ENCODE data around the gene ARF6. TPM values are rescaled to one million over a fixed set of nuclear protein-coding genes. Genes with fewer than 3 reads are reported as not detected.

Gene ARF6
- total RNA-seq, 1 donor from 2014 or later, result 55.3 TPM

DNA sequence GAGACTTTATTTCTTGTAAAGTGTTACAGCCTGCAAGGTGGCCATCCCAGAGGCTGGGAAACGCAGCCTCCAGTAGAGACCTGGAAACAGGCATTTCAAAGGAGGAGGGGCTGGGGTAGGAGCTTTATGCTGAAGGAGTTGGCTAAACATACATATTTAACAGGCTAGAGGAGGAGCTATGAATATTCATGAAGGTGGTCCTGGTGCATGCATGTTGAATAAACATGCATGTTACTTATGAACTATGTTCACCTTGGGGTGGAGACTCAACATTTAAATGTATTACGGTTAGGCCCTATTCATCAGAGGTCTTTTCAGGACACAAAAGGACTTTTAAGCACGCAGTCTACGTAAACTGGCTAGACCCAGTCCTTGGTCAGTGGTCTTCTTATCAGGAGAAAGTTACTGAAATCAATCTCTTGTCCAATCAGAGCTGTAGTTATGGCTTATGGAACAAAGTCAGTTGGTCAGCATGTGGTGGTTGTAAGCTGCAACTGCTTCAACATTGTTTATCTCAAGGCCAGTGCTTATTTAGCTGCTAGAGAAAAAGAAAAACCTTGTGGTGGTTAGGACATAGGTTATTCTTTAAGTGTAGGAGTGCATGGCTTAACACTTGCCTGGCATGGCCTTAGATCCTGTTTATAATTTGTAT, 11.4 kb upstream of the ARF6 start:
- Mint-ChIP-seq H3K9me3 (ENCODE audit: unreplicated experiment) (no peaks in the 10 kb centered on the region), H3K27me3 (ENCODE audit: unreplicated experiment) (peaks cover 4% of the 10 kb centered on the region), H3K4me1 (ENCODE audit: unreplicated experiment) (peaks cover 9% of the 10 kb centered on the region), H3K27ac (ENCODE audit: unreplicated experiment) (no peak overlapping the region), H3K4me3 (ENCODE audit: unreplicated experiment) (no peak overlapping the region), H3K36me3 (ENCODE audit: low read depth, unreplicated experiment) (peaks cover 4% of the 10 kb centered on the region)
- no peak for DNase-seq (ENCODE audit: low spot score)
- TF ChIP-seq, protein P1, sequence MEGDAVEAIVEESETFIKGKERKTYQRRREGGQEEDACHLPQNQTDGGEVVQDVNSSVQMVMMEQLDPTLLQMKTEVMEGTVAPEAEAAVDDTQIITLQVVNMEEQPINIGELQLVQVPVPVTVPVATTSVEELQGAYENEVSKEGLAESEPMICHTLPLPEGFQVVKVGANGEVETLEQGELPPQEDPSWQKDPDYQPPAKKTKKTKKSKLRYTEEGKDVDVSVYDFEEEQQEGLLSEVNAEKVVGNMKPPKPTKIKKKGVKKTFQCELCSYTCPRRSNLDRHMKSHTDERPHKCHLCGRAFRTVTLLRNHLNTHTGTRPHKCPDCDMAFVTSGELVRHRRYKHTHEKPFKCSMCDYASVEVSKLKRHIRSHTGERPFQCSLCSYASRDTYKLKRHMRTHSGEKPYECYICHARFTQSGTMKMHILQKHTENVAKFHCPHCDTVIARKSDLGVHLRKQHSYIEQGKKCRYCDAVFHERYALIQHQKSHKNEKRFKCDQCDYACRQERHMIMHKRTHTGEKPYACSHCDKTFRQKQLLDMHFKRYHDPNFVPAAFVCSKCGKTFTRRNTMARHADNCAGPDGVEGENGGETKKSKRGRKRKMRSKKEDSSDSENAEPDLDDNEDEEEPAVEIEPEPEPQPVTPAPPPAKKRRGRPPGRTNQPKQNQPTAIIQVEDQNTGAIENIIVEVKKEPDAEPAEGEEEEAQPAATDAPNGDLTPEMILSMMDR (IDR thresholded peaks at IDR 0.05; ENCODE audit: unreplicated experiment), result no peak

DNA sequence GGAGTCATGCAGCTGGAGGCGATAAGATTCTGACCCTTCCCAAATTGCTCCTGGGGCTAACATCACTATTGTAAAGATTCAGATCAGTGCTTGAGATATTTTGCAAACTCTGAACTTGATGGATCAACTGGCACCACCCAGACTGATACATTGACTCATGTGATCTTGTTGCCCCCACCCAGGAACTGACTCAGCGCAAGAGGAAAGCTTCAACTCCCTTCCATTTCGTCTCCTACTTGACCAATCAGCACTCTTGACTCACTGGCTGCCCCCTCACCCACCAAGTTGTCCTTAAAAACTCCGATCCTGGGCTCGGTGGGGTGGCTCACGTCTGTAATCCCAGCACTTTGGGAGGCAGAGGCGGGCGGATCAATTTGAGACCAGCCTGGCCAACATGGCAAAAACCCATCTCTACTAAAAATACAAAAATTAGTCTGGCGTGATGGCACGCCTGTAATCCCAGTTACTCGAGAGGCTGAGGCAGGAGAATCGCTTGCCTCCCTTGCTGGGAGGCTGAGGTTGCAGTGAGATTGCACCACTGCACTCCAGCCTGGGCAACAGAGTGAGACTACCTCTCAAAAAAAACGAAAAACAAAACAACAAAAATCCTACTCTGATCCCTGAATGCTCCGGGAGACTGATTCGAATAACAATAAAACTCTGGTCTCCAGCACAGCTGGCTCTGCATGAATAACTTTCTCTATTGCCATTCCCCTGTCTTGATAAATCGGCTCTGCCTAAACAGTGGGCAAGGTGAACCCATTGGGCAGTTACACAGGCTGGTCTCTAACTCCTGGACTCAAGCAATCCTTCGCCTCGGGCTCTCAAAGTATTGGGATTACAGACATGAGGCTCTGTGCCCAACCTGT, 9.8 kb upstream of the ARF6 start:
- TF ChIP-seq, protein P1 (IDR thresholded peaks at IDR 0.05; ENCODE audit: unreplicated experiment), result no peak

DNA sequence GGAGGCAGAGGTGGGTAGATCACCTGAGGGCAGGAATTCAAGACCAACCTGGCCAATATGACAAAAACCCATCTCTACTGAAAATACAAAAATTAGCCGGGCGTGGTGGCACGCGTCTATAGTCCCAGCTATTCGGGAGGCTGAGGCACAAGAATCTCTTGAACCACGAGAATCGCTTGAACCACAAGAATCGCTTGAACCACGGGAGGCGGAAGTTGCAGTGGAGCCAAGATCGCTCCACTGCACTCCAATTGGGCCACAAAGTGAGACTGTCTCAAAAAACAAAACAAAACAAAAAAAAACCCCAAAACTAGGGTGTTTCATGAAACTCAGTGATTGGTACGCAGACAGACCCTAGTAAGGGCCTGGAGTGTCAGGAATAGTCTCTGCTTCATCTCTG, 6.4 kb upstream of the ARF6 start:
- H3K36me3 Mint-ChIP-seq (ENCODE audit: low read depth, unreplicated experiment), result peaks cover 4% of the 10 kb centered on the region
- no peak for DNase-seq (ENCODE audit: low spot score)
- H3K4me1 Mint-ChIP-seq (ENCODE audit: unreplicated experiment), result peaks cover 9% of the 10 kb centered on the region
- no peak overlapping the region for H3K4me3 Mint-ChIP-seq (ENCODE audit: unreplicated experiment)
- no peak overlapping the region for H3K27ac Mint-ChIP-seq (ENCODE audit: unreplicated experiment)
- TF ChIP-seq, protein P1 (IDR thresholded peaks at IDR 0.05; ENCODE audit: unreplicated experiment), result no peak
- no peaks in the 10 kb centered on the region for H3K9me3 Mint-ChIP-seq (ENCODE audit: unreplicated experiment)
- H3K27me3 Mint-ChIP-seq (ENCODE audit: unreplicated experiment), result peaks cover 4% of the 10 kb centered on the region

More for the DNA sequence above, 9.8 kb upstream of the ARF6 start:
- DNase-seq (ENCODE audit: low spot score), result no peak
- Mint-ChIP-seq H3K27me3 (ENCODE audit: unreplicated experiment) (peaks cover 4% of the 10 kb centered on the region), H3K27ac (ENCODE audit: unreplicated experiment) (no peak overlapping the region), H3K9me3 (ENCODE audit: unreplicated experiment) (no peaks in the 10 kb centered on the region), H3K4me3 (ENCODE audit: unreplicated experiment) (no peak overlapping the region), H3K4me1 (ENCODE audit: unreplicated experiment) (peaks cover 9% of the 10 kb centered on the region), H3K36me3 (ENCODE audit: low read depth, unreplicated experiment) (peaks cover 4% of the 10 kb centered on the region)

DNA sequence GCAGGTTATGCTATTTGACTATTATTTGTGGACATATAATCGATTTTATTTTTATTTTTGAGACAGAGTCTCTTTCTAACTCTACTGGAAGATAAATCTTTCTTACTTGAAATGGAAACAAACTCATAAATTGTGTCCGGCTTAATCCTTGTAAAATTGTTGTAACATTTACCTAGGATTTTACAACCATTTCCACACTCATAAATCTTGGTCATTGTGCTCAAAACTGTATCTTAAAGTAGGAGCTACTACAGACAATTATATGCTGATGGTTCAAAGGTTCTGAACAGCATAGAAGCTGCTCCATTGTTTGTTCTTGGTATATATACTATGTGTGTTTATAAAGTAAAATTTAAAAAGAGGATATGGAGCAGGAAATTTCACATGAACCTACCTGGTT, 4.6 kb upstream of the ARF6 start:
- Mint-ChIP-seq H3K36me3 (ENCODE audit: low read depth, unreplicated experiment) (peaks cover 11% of the 10 kb centered on the region), H3K27ac (ENCODE audit: unreplicated experiment) (no peak overlapping the region), H3K9me3 (ENCODE audit: unreplicated experiment) (peaks cover 4% of the 10 kb centered on the region), H3K4me3 (ENCODE audit: unreplicated experiment) (no peak overlapping the region), H3K4me1 (ENCODE audit: unreplicated experiment) (peaks cover 15% of the 10 kb centered on the region), H3K27me3 (ENCODE audit: unreplicated experiment) (peaks cover 6% of the 10 kb centered on the region)
- no peak for DNase-seq (ENCODE audit: low spot score)
- TF ChIP-seq, protein P1 (IDR thresholded peaks at IDR 0.05; ENCODE audit: unreplicated experiment), result no peak

DNA sequence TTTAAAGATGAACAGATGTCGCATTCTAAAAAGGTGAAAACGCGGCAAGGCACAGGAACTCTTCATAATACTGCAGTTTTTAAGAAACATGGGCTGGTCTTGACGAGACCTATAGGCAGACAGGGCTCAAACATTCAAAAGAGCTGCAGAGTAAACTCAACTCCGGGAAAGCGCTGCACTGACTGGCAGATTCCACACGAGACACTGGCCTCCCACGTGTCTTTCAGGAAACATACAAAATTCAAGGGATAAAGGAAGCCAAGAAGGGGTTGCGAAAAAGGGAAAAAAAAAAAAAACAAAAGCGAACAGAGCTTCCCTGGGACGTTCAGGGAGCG, 614 bp upstream of the ARF6 start:
- Mint-ChIP-seq H3K4me1 (ENCODE audit: unreplicated experiment) (peaks cover 35% of the 10 kb centered on the region), H3K27ac (ENCODE audit: unreplicated experiment) (peak overlapping the region; percentile 100), H3K27me3 (ENCODE audit: unreplicated experiment) (peaks cover 11% of the 10 kb centered on the region), H3K9me3 (ENCODE audit: unreplicated experiment) (peaks cover 4% of the 10 kb centered on the region), H3K36me3 (ENCODE audit: low read depth, unreplicated experiment) (peaks cover 28% of the 10 kb centered on the region), H3K4me3 (ENCODE audit: unreplicated experiment) (peak overlapping the region; percentile 99)
- TF ChIP-seq, protein P1 (IDR thresholded peaks at IDR 0.05; ENCODE audit: unreplicated experiment), result no peak
- no peak for DNase-seq (ENCODE audit: low spot score)

Data from endothelial cell (in vitro differentiated cells).